Astrocyte (in vitro differentiated cells and primary cell): Measurements from ENCODE around the gene PARPBP. TPM values are rescaled to one million over a fixed set of nuclear protein-coding genes. Genes with fewer than 3 reads are reported as not detected.

Source experiments
- DNase-seq: peaks from one replicate; pipeline ENCODE4 v3.0.0-alpha.2; 2010; ENCODE audit warnings: low read depth
- FAIRE-seq: peaks from 2 replicates; lab custom pipeline; 2011; peaks lifted over from hg19 to GRCh38; lab: Jason Lieb, UNC
- H2AFZ ChIP-seq: 2 replicates; pipeline ENCODE4 v1.6.0; 2012; ENCODE audit warnings: low read depth, low read length, inconsistent platforms
- H3K27ac ChIP-seq: 2 replicates; pipeline ENCODE4 v1.5.1; 2011; ENCODE audit warnings: low read depth, low read length, inconsistent platforms
- H3K27me3 ChIP-seq: 2 replicates; pipeline ENCODE4 v1.6.0; 2011; ENCODE audit warnings: low read length, inconsistent platforms; ENCODE audit not compliant: insufficient read depth
- H3K36me3 ChIP-seq: 2 replicates; pipeline ENCODE4 v1.5.1; 2011; ENCODE audit warnings: low read length, inconsistent platforms; ENCODE audit not compliant: insufficient read depth
- H3K4me1 ChIP-seq: 2 replicates; pipeline ENCODE4 v1.5.1; 2011; ENCODE audit warnings: low read length, inconsistent platforms; ENCODE audit not compliant: insufficient read depth
- H3K4me2 ChIP-seq: 2 replicates; pipeline ENCODE4 v1.6.0; 2012; ENCODE audit warnings: low read length, inconsistent platforms
- H3K4me3 ChIP-seq: 2 replicates; pipeline ENCODE4 v1.5.1; 2011; ENCODE audit warnings: low read depth, mild to moderate bottlenecking, low read length, inconsistent platforms; ENCODE audit not compliant: insufficient read depth
- H3K79me2 ChIP-seq: 2 replicates; pipeline ENCODE4 v1.6.0; 2012; ENCODE audit warnings: mild to moderate bottlenecking, low read length, inconsistent platforms; ENCODE audit not compliant: insufficient read depth
- H3K9ac ChIP-seq: 2 replicates; pipeline ENCODE4 v1.6.0; 2012; ENCODE audit warnings: mild to moderate bottlenecking, low read length, inconsistent platforms
- H3K9me3 ChIP-seq: 2 replicates; pipeline ENCODE4 v1.5.1; 2012; ENCODE audit warnings: low read depth, mild to moderate bottlenecking, low read length, inconsistent platforms; ENCODE audit not compliant: insufficient read depth
- H4K20me1 ChIP-seq: 2 replicates; pipeline ENCODE4 v1.6.0; 2012; ENCODE audit warnings: low read length, inconsistent platforms; ENCODE audit not compliant: insufficient read depth
- H3K27ac Mint-ChIP-seq: one replicate; pipeline ENCODE4 v1.8.0; 2021; ENCODE audit warnings: mild to moderate bottlenecking, mixed read lengths; ENCODE audit not compliant: unreplicated experiment
- H3K27me3 Mint-ChIP-seq: one replicate; pipeline ENCODE4 v1.8.0; 2021; ENCODE audit warnings: low read depth, mixed read lengths; ENCODE audit not compliant: unreplicated experiment
- H3K36me3 Mint-ChIP-seq: one replicate; pipeline ENCODE4 v1.8.0; 2021; ENCODE audit warnings: low read depth, mixed read lengths; ENCODE audit not compliant: unreplicated experiment
- H3K4me1 Mint-ChIP-seq: one replicate; pipeline ENCODE4 v1.8.0; 2021; ENCODE audit warnings: low read depth, mixed read lengths; ENCODE audit not compliant: unreplicated experiment
- H3K4me3 Mint-ChIP-seq: one replicate; pipeline ENCODE4 v1.8.0; 2021; ENCODE audit warnings: mild to moderate bottlenecking, moderate library complexity, mixed read lengths; ENCODE audit not compliant: unreplicated experiment
- H3K9me3 Mint-ChIP-seq: one replicate; pipeline ENCODE4 v1.8.0; 2021; ENCODE audit warnings: mild to moderate bottlenecking, mixed read lengths; ENCODE audit not compliant: unreplicated experiment
- EZH2 ChIP-seq: IDR thresholded peaks from 2 replicates; pipeline ENCODE4 v1.6.1; 2012; ENCODE audit warnings: mild to moderate bottlenecking, low read length, inconsistent platforms; ENCODE audit not compliant: insufficient read depth
- total RNA-seq: library from RNA; stranded (reverse); gene quantifications from 2 replicates; pipeline ENCODE4 v1.2.1, GENCODE V29; 2021
- TF ChIP-seq, protein P1 (sequence below): IDR thresholded peaks from 2 replicates; pipeline ENCODE4 v1.5.1; 2011; ENCODE audit warnings: low read depth, mild to moderate bottlenecking, inconsistent platforms, low read length, moderate library complexity; ENCODE audit not compliant: insufficient read depth

Gene PARPBP
- total RNA-seq, 1 donor from 2014 or later: 5.8 TPM

DNA sequence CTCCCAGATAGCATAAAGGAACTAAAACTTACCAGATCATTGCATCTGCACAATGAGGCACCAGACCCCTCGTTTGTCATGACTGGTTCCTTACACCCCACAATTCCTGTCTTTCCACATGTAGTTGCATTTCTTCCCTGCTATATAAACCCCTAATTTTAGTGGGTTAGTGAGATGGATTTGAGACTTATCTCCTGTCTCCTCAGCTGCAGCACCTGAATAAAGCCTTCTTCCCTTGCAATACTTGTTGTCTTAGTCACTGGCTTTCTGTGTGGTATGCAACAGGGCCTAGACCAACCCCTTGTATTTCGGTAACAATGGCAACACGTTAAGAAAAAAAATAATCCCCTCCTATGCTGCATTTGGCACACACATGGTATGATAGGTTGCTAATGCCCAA, 13.1 kb upstream of the PARPBP start:
- Histone ChIP-seq H3K36me3 (peaks cover 22% of the 10 kb centered on the region), H3K27me3 (no peaks in the 10 kb centered on the region), H3K27ac (no peak overlapping the region), H2AFZ (no peak overlapping the region), H3K79me2 (no peaks in the 10 kb centered on the region), H3K9me3 (peaks cover 3% of the 10 kb centered on the region), H4K20me1 (no peaks in the 10 kb centered on the region), H3K9ac (no peak overlapping the region), H3K4me1 (no peaks in the 10 kb centered on the region), H3K4me3 (no peak overlapping the region), H3K4me2 (no peak overlapping the region)
- Mint-ChIP-seq H3K27me3 (no peaks in the 10 kb centered on the region), H3K9me3 (peaks cover 1% of the 10 kb centered on the region), H3K27ac (no peak overlapping the region), H3K4me3 (no peak overlapping the region), H3K36me3 (peaks cover 24% of the 10 kb centered on the region), H3K4me1 (no peaks in the 10 kb centered on the region)
- TF ChIP-seq, protein P1, sequence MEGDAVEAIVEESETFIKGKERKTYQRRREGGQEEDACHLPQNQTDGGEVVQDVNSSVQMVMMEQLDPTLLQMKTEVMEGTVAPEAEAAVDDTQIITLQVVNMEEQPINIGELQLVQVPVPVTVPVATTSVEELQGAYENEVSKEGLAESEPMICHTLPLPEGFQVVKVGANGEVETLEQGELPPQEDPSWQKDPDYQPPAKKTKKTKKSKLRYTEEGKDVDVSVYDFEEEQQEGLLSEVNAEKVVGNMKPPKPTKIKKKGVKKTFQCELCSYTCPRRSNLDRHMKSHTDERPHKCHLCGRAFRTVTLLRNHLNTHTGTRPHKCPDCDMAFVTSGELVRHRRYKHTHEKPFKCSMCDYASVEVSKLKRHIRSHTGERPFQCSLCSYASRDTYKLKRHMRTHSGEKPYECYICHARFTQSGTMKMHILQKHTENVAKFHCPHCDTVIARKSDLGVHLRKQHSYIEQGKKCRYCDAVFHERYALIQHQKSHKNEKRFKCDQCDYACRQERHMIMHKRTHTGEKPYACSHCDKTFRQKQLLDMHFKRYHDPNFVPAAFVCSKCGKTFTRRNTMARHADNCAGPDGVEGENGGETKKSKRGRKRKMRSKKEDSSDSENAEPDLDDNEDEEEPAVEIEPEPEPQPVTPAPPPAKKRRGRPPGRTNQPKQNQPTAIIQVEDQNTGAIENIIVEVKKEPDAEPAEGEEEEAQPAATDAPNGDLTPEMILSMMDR: no peak
- TF ChIP-seq EZH2: no peak
- no peak for FAIRE-seq
- no peak for DNase-seq

GRCh38 chr12:102107970-102108369, 12.0 kb upstream of the PARPBP start:
- Mint-ChIP-seq H3K36me3 (peaks cover 24% of the 10 kb centered on the region), H3K27ac (no peak overlapping the region), H3K27me3 (no peaks in the 10 kb centered on the region), H3K9me3 (peaks cover 1% of the 10 kb centered on the region), H3K4me3 (no peak overlapping the region), H3K4me1 (no peaks in the 10 kb centered on the region)
- Histone ChIP-seq H3K4me2 (no peak overlapping the region), H3K36me3 (peaks cover 22% of the 10 kb centered on the region), H3K4me3 (no peak overlapping the region), H3K9me3 (peaks cover 3% of the 10 kb centered on the region), H4K20me1 (no peaks in the 10 kb centered on the region), H3K4me1 (no peaks in the 10 kb centered on the region), H3K79me2 (no peaks in the 10 kb centered on the region), H2AFZ (no peak overlapping the region), H3K27me3 (no peaks in the 10 kb centered on the region), H3K27ac (no peak overlapping the region), H3K9ac (no peak overlapping the region)
- DNase-seq: no peak
- no peak for TF ChIP-seq EZH2
- TF ChIP-seq, protein P1: no peak
- no peak for FAIRE-seq

DNA sequence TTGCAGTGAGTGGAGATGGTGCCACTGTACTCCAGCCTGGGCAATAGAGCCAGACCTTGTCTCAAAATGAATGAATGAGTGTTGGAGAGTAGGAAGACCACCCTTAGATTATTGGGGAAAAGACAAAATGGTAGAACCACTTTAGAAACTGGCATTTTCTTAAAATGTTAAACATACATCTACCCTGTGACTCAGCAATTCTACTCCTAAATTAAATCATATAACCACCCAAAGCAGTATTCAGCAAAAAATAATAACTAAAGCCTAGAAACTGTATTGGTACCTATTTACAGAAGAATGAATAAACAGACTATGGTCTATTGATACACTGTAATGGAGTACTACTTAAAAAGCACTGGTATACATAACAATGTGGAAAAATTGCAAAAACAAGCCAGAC, 9.2 kb upstream of the PARPBP start:
- Mint-ChIP-seq H3K36me3 (peaks cover 17% of the 10 kb centered on the region), H3K9me3 (peaks cover 1% of the 10 kb centered on the region), H3K4me3 (no peak overlapping the region), H3K27ac (no peak overlapping the region), H3K4me1 (no peaks in the 10 kb centered on the region), H3K27me3 (no peaks in the 10 kb centered on the region)
- no peaks in the 10 kb centered on the region for H3K79me2 ChIP-seq
- H3K27ac ChIP-seq: no peak overlapping the region
- TF ChIP-seq, protein P1: no peak
- no peak for TF ChIP-seq EZH2
- FAIRE-seq (no peak), DNase-seq (no peak)
- no peak overlapping the region for H3K4me2 ChIP-seq
- H3K27me3 ChIP-seq: no peaks in the 10 kb centered on the region
- H3K4me1 ChIP-seq: no peaks in the 10 kb centered on the region
- H2AFZ ChIP-seq: no peak overlapping the region
- H3K9ac ChIP-seq: no peak overlapping the region
- no peak overlapping the region for H3K4me3 ChIP-seq
- peaks cover 23% of the 10 kb centered on the region for H3K36me3 ChIP-seq
- H3K9me3 ChIP-seq: peaks cover 3% of the 10 kb centered on the region
- H4K20me1 ChIP-seq: no peaks in the 10 kb centered on the region
